GM19193 (cell line): Measurements from ENCODE around the gene KIF1B.

Experiments
- POLR2A ChIP-seq: IDR thresholded peaks from 4 replicates; pipeline ENCODE4 v1.6.1; 2011; ENCODE audit not compliant: insufficient read depth, insufficient read length; ENCODE audit errors: extremely low read depth

The KIF1B gene

DNA sequence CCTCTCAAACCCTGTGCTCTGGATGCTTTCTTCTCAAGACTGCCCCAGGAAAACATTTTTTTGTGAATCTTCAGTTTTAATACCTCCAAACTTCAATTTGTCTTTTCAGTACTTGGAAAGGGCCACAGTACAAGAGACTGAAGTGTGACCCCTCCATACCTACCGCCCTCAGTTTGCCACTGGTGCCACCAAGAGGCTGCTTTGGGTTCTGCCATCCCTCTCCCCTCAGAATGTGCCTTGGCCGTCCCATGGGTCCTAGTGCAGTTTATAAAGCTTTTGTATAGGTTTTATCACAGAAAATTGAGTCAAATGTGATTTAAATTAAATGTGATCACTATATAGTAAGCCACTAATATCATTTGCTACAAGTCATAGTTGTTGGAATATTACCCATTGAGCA is 127.7 kb downstream of the KIF1B start:
- TF ChIP-seq POLR2A = no peak

DNA sequence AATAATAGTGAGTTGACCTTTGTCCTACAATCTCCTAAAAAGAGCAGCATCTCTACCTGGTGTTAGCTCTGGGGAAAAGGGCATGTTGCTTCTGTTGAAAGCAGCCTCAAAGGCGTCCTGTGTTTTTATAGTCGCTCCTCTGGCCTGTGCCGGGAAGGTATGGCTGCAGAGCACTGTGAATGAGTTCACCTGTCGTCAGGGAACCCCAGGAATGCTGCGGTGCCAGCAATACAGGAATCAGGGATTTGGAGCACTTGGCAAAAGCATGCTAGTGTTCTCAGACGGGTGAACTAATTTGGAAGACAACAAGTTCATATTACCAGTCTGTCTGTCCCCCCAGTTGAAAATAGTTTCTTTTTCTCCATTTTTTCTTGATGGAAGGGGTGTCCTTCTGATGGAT is 128.2 kb downstream of the KIF1B start:
- no peak for TF ChIP-seq POLR2A

DNA sequence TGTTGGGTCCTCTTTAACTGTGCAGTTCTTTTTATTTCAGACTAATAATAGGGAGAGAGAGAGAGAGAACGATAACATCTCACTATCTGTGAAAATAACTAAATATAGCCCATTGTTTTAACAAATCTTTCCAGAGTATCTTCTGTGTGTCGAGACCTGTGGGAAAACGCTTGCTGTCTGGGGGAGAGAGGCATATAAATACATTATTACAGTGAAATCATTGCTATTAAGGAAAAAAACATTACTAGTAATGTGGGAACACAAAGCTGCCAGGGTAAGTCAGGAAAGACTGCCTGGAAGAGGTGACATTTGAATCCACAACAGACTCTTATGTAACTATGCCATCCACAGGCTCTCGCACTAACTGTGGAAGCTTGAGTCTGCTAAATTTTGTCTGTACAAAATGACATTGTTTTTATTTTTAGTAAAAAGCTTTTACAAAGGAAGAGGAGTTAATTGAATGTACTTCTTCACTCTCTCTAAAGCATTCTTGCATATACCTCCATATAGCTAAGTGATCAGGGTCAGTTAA is 128.7 kb downstream of the KIF1B start:
- TF ChIP-seq POLR2A = no peak

DNA sequence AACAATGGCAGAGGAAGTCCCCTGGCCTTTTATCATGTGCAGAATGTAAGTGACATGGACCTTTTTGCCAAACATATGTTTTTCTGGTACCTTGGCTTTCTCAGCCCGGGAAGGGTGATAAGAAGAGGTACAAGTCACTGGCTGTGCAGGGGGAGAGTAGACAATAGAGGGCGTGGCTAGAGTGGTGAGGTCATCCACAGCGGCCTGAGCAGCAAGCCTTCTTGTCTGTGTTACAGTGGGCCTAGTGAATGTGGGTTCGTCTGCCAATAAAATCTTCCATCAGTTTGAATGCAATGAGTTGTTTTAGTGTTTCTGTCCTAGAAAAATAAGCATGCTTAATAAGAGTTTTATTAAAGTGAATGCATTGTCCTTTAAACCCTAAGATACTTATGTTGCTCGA is 129.4 kb downstream of the KIF1B start:
- no peak for TF ChIP-seq POLR2A

DNA sequence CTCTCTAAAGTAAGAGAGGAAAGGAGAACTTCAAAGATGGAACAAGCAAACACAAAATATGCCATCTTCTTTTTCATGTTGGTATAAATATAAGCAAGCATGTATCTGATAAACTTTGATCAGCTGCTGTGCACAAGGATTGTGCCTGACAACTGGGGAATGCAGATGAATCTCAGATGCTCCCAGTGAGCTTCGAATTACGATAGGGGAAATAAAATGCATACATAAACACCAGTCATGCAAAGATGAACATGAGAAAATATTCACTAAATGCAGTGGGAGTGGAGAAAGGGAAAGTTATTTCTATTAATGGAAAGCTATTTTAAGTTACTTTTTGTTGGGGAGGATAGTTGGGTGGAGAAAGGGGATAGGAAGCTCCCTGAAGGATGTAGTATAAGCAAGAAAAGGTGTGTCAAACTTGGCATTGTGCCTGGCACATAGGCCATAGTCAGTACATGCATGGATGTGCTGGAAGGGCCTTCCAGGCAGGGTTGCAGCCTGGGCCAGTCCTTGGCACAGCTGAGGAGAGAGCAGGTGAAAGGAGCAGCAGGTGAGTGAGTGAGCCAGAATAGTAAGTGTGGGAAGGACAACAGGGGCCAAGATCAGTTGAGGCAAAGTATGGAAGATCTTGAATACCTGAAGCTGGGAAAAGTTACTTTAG is 130.7 kb downstream of the KIF1B start:
- no peak for TF ChIP-seq POLR2A

DNA sequence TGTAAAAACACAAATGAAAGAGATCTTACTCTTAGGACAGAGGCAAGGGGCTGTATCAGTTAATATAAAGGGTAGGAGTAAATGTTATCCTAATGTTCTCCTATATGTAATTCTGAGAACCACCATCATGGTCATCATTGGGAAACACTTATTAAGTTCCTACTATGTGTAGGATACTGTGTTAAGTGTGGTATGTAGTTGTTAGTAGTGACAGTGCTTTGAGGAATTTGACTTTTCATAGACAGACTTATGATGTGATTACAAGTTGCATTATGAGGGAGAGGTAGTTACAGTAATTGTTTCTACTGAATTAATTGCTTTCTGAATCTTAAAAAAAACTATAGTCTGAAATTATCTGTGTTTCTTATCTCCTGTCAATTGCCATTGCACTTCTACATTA is 136.7 kb downstream of the KIF1B start:
- no peak for TF ChIP-seq POLR2A

DNA sequence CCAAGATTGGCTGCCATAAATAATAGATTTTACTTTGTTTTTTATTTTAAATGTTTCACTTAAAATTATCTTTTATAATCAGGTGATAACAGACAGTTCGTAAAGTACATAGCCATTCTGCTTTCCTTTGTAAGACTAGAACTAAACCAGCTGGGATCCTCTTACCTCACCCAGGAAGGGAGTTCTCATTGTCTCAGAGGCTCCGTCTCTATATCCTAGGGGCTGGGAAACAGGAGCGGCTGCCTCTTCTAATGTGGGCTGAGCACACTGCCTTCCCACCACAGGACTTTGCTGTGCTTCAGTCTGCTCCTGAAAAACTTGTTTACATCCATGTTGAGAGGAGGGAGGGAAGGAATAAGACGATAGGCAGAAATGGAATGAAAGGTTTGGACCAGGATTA is 142.9 kb downstream of the KIF1B start:
- TF ChIP-seq POLR2A = no peak

DNA sequence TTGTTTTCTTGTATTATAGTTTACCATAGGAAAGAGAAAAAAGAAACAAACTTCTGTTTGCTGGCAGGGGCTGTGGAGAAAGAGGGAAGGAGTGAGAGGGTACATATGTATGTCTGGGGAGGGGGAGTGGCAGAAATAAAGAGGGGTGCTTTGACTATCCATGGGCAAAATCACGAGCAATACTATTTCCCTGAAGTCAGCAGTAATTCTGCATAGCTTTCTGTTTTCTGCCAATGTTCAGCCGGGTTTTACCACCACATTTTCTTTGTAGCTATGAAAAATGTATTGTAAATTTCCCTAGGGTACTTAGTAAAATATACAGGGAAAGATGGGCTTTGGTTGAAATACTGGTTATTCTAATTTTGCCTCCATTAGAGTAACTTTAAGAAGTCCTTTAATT is 143.3 kb downstream of the KIF1B start:
- no peak for TF ChIP-seq POLR2A

DNA sequence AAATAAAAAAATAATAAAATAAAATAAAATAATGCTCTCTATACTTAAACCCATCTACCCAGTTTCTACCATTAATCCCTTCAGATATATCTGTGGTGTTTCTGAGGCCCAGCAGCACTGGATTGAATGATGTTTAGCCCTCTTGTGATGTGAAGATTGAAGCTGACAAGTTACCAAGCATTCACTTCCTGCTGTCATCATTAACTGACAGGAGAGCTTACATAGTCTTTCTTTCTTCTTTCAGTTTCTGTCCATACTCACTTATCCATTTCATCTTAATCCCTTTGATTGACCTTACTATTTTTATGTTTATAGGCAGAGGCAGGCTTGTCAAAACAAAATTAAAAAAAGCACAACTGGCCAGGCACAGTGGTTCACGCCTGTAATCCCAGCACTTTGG is 149.7 kb downstream of the KIF1B start:
- no peak for TF ChIP-seq POLR2A

DNA sequence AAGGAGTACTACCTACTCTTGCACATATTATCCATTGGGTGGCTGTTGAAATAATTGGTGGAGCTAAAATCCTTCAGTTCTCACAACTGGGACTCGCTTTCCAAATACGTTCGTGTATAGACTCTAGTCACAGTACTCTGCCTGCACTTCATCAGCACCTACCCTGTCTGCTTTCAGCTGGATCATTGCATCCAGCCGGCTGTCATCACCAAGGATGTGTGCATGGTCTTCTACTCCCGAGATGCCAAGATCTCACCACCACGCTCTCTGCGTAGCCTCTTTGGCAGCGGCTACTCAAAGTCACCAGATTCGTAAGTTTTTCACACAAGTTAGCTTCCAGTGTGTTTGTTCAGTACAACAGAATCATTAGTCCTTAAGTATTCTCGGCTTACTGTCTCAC is 151.1 kb downstream of the KIF1B start:
- no peak for TF ChIP-seq POLR2A

DNA sequence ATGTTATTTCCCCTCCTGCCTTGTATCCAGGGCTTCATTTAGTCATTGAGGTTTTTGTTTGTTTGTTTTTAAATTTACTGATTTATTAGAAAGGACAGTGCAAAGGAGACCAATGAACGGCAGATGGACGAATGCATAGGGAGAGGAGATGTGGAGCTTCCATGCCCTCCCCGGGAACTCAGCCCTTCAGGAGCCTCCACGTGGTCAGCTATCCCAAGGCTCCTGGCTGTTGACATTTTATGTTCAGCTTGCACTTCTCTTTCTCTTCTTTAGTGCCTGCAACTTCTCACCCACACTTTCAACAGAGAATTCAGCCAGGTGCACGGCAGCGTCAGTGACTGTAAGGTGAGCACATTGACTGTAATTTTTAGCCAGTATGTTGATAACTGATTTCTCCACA is 157.8 kb downstream of the KIF1B start:
- no peak for TF ChIP-seq POLR2A

DNA sequence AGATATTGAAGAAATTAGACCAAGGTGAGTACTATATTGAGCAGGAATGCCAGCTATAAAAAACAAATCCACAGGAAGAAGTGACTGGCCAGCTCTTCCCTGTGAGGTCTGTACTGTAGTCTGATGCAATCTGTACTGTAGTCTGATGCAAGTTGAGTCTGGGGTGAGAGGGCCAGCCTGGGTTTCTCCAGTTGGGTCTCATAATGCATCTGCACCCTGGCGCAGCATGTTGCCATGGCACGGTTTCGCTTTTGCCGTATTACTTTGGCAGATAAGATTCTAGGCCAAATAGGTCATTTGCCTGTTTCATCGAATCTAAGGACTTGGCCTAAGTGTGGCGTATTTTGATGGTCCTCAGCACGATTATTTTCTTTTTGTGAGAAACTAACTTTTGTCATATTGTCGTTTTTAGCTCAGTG is 164.1 kb downstream of the KIF1B start:
- TF ChIP-seq POLR2A = no peak

DNA sequence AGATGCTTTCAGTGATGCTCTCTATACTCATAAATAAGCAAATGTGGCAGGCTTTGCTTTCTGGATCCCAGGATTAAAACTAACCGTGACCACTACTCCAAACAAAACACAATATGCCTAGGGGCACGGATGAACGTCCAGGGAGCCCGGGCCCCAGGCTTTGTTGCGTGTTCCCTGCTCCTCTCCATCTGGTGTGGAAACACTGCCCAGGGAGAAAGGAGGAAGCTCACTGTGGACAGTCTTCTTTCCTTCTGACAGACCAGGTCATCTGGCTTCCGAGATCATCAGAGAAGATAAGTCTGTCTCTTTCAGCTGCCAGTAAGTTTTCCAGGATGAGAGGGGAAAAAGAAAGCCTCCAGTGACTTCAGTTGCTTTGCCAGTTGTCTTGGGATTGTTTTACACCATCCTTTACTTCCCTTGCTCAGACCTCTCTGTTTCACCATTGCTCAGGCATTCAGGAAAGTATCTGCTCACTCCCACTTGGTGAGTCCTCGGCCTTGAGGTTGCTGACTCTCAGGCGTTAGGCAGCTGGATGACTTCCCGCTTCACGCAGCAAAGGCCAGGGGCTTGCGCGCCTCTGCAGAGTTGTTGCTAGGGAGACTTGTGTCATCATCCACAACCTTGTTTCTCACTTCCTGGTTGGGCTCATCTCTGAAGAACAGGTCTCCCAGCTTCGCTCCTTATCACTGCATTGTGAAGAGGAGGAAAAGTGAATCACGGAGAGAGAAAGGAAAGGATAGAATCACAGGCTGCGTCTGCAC is 167.9 kb downstream of the KIF1B start:
- no peak for TF ChIP-seq POLR2A

DNA sequence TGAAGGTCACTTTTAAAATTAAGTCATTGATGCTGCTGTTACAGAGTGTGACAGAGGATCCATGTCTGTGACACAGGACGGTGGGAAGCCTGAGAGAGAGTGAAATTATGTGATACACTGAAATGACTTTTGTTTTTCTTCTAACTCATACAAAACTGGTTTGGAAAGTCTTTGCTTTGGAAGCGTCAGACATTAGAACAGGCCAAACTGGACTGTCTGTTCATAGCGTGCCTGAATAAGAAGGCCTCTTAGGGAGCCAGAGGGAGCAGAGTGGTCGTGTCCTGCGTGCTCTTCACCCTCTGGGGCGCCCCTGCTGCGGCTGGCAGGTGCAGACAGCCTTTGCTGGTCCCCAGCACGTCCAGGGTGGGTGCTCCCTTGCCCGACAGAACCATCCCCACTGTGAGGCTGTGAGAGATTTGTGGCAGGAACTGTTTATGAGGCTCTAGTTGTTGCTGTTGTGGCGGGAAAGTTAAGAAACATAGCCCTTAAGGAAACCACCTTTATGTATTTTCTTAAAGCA is 168.8 kb downstream of the KIF1B start:
- no peak for TF ChIP-seq POLR2A

DNA sequence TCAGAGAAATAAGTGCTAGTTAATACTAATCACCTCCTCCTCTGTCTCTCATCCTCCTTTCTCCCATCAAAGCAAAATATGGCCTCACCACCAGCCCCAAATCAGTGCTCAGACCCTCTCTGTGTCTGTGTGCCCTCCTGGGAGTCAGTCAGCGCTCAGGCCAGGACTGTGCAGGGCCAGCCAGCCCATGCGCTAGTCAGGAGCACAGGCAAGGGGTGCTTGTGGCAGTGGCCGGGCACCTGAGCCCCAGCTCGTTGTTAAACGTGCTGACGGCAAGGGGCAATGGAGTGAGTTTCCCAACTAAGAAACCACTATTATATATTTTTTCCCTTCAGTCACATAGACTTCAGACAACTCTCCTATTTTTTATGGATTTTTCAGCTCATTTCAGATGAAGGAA is 169.3 kb downstream of the KIF1B start:
- TF ChIP-seq POLR2A = no peak
